SK-N-SH (cell line): ENCODE data around the gene TMEM145. TPM values are rescaled to one million over a fixed set of nuclear protein-coding genes. Genes with fewer than 3 reads are reported as not detected.

Experiments
- CTCF ChIA-PET: fragments of 300-600, 350-600 bp; formaldehyde crosslinking; extraction: SDS; loops from one replicate; lab custom pipeline; 2021; lab: Yijun Ruan, JAX
- POLR2A ChIA-PET: fragments of 350-600 bp; sonication (Branson Sonifier 250); formaldehyde crosslinking; extraction: SDS; loops from one replicate; lab custom pipeline; 2020; ENCODE audit warnings: antibody characterized with exemption, inconsistent platforms; lab: Yijun Ruan, JAX
- DNase-seq: peaks from one replicate; pipeline ENCODE4 v3.0.0; 2012
- H2AFZ ChIP-seq: fragments of 200-600 bp; sonication (generic); 2 replicates; pipeline ENCODE4 v1.8.1; 2016; ENCODE audit warnings: antibody characterized with exemption, mild to moderate bottlenecking, low read depth
- H3F3A ChIP-seq: fragments of 200-600 bp; sonication (generic); replicated peaks from 2 replicates; pipeline ENCODE3; 2016; ENCODE audit warnings: antibody characterized with exemption, mild to moderate bottlenecking; ENCODE audit not compliant: insufficient read depth
- H3K27ac ChIP-seq, 2 experiments: fragments of 200-500 bp in 1 of 2; fragments of 200-600 bp in 1 of 2; sonication (Bioruptor generic) in 1 of 2; sonication (generic), shearing (Covaris generic) in 1 of 2; 2 replicates each; pipeline versions ENCODE4 v1.5.1 to v1.6.1; 2014 to 2016; ENCODE audit warnings: low read depth in 2 of 2, inconsistent platforms in 1 of 2, low read length in 1 of 2, mild to moderate bottlenecking in 1 of 2, mixed read lengths in 1 of 2
- H3K27me3 ChIP-seq: fragments of 200-600 bp; sonication (generic), shearing (Covaris generic); 2 replicates; pipeline ENCODE4 v1.6.1; 2016; ENCODE audit warnings: mixed run types; ENCODE audit not compliant: insufficient read depth
- H3K36me3 ChIP-seq, 2 experiments: fragments of 200-500 bp in 1 of 2; fragments of 200-600 bp in 1 of 2; sonication (Bioruptor generic) in 1 of 2; sonication (generic) in 1 of 2; replicated peaks in 1 of 2; 2 replicates each; pipeline versions ENCODE3 to v1.5.1; 2014 to 2016; ENCODE audit warnings: low read length in 1 of 2, mild to moderate bottlenecking in 1 of 2; ENCODE audit not compliant: insufficient read depth in 2 of 2, control insufficient read depth in 1 of 2
- H3K4me1 ChIP-seq, 2 experiments: fragments of 200-500 bp in 1 of 2; fragments of 200-600 bp in 1 of 2; sonication (Bioruptor generic) in 1 of 2; sonication (generic), shearing (Covaris generic) in 1 of 2; 2 replicates each; pipeline versions ENCODE4 v1.5.1 to v1.6.1; 2014 to 2016; ENCODE audit warnings: low read depth in 1 of 2, low read length in 1 of 2, mixed run types in 1 of 2; ENCODE audit not compliant: insufficient read depth in 2 of 2, control insufficient read depth in 1 of 2
- H3K4me2 ChIP-seq: fragments of 200-600 bp; sonication (generic), shearing (Covaris generic); 2 replicates; pipeline ENCODE4 v1.6.1; 2017; ENCODE audit warnings: mixed run types
- H3K4me3 ChIP-seq, 2 experiments: fragments of 200-500 bp in 1 of 2; fragments of 200-600 bp in 1 of 2; sonication (Bioruptor generic) in 1 of 2; sonication (generic), shearing (Covaris generic) in 1 of 2; 2 replicates each; pipeline versions ENCODE4 v1.5.1 to v1.8.1; 2014 to 2016; ENCODE audit warnings: low read depth in 2 of 2, inconsistent platforms in 1 of 2, low read length in 1 of 2, mild to moderate bottlenecking in 1 of 2, mixed read lengths in 1 of 2, moderate library complexity in 1 of 2
- H3K79me2 ChIP-seq: fragments of 200-600 bp; sonication (generic); 2 replicates; pipeline ENCODE4 v1.8.1; 2017; ENCODE audit warnings: mild to moderate bottlenecking; ENCODE audit not compliant: insufficient read depth
- H3K9ac ChIP-seq: fragments of 200-600 bp; sonication (generic); 2 replicates; pipeline ENCODE4 v1.6.1; 2017; ENCODE audit warnings: mixed run types
- H3K9me2 ChIP-seq: fragments of 200-600 bp; sonication (generic); 2 replicates; pipeline ENCODE4 v1.6.1; 2017; ENCODE audit warnings: mixed run types
- H3K9me3 ChIP-seq: fragments of 200-600 bp; sonication (generic); 2 replicates; pipeline ENCODE4 v1.6.1; 2017; ENCODE audit warnings: mixed run types, mild to moderate bottlenecking, moderate library complexity
- H4K20me1 ChIP-seq: fragments of 200-600 bp; sonication (generic); 2 replicates; pipeline ENCODE4 v1.6.1; 2017; ENCODE audit warnings: mild to moderate bottlenecking, mixed run types; ENCODE audit not compliant: insufficient read depth
- CHD2 ChIP-seq: fragments of 150-350 bp; IDR thresholded peaks from 2 replicates; pipeline ENCODE4 v1.6.1; 2018; ENCODE audit warnings: low read length; ENCODE audit not compliant: partially characterized antibody
- ELF1 ChIP-seq: IDR thresholded peaks from 2 replicates; pipeline ENCODE4 v1.4.0; 2012
- EZH2phosphoT487 ChIP-seq: fragments of 200-600 bp; sonication (generic); IDR thresholded peaks from 2 replicates; pipeline ENCODE4 v1.6.1; 2017; ENCODE audit warnings: low read depth, mixed run types, mild to moderate bottlenecking, antibody characterized with exemption, moderate library complexity, borderline replicate concordance
- FOSL2 ChIP-seq: IDR thresholded peaks from 2 replicates; pipeline ENCODE4 v1.4.0; 2012; ENCODE audit warnings: low read depth, mild to moderate bottlenecking, moderate library complexity, borderline replicate concordance
- FOXJ3 ChIP-seq: sonication (generic); formaldehyde crosslinking; IDR thresholded peaks from 2 replicates; pipeline ENCODE4 v1.5.1; 2020; ENCODE audit warnings: mild to moderate bottlenecking, missing genetic modification reagents
- IRF3 ChIP-seq: fragments of 150-350 bp; IDR thresholded peaks from 2 replicates; pipeline ENCODE4 v1.6.1; 2016; ENCODE audit warnings: mild to moderate bottlenecking, low read depth, low read length
- NFIC ChIP-seq: IDR thresholded peaks from 2 replicates; pipeline ENCODE4 v1.4.0; 2012; ENCODE audit warnings: borderline replicate concordance
- REST ChIP-seq: IDR thresholded peaks from 2 replicates; pipeline ENCODE4 v1.6.1; 2012; ENCODE audit warnings: mild to moderate bottlenecking, low read depth, low read length, moderate library complexity
- RFX5 ChIP-seq: IDR thresholded peaks from 2 replicates; pipeline ENCODE4 v1.6.1; 2012; ENCODE audit warnings: mild to moderate bottlenecking, improper control_type of control experiment, low read length
- TAF1 ChIP-seq: IDR thresholded peaks from 2 replicates; pipeline ENCODE4 v1.6.1; 2012; ENCODE audit warnings: low read depth, mild to moderate bottlenecking, low read length, moderate library complexity, borderline replicate concordance
- TEAD4 ChIP-seq: IDR thresholded peaks from 2 replicates; pipeline ENCODE4 v1.4.0; 2012; ENCODE audit warnings: mild to moderate bottlenecking, borderline replicate concordance; ENCODE audit not compliant: insufficient read depth
- USF1 ChIP-seq: IDR thresholded peaks from 2 replicates; pipeline ENCODE4 v1.4.0; 2012; ENCODE audit warnings: low read depth, borderline replicate concordance
- WGBS: methylation state at CpG from one replicate; pipeline ENCODE4 v1.1.6; 2017; ENCODE audit warnings: low lambda C conversion rate; 5-methylcytosine and 5-hydroxymethylcytosine counted together
- polyA plus RNA-seq, 3 experiments: library from polyadenylated mRNA; depleted of rRNA; stranded (reverse); fragments of >200 nt; gene quantifications; 2 replicates each; pipeline ENCODE4 v1.2.3, GENCODE V29; 2012
- TF ChIP-seq, protein P1 (sequence below): IDR thresholded peaks from 2 replicates; pipeline ENCODE4 v1.4.0; 2012; ENCODE audit warnings: low read depth
- TF ChIP-seq, protein P2 (sequence below): IDR thresholded peaks from 2 replicates; pipeline ENCODE4 v1.4.0; 2012; ENCODE audit warnings: low read depth, borderline replicate concordance

TMEM145 gene
- polyA plus RNA-seq, 1 of the 3 experiments (the other 2 are of a cell fraction): 2.0 TPM

DNA sequence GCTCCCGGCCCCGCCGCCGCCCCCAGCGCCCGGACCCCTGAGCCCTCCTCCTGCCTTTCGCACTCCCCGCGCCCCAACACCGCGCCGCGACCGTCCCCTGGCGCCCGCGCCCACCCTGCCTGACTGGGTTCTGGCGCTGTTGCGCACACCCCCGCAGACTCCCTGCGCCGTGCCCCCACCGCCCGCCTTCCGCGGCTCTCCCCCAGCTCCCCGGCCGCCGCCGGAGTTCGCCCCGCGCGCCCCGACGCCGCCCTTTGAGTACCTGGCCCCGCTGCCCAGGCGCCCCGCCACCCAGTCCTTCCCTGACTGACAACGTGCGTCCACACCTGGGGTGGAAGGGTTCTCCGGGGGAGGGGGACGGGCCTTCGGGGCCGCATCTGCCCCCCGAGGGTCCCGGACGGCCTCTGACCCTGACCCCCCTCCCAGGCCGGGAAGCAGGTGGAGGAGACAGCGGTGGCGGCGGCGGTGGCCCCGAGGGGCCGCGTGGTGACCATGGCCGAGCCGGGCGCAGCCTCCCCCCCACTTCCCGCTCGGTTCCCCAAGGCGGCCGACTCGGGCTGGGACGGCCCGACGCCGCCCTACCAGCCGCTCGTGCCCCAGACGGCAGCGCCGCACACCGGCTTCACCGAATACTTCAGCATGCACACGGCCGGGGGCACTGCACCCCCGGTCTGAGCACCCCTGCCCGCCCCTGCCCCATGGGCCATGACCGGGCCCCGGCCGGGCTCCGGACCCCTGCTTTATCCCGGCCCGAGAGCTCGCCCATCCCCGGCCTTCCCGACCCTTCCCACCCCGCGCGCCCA is 10.9 kb downstream of the TMEM145 start (continued):
- TF ChIP-seq REST (no peak), FOSL2 (no peak)

DNA sequence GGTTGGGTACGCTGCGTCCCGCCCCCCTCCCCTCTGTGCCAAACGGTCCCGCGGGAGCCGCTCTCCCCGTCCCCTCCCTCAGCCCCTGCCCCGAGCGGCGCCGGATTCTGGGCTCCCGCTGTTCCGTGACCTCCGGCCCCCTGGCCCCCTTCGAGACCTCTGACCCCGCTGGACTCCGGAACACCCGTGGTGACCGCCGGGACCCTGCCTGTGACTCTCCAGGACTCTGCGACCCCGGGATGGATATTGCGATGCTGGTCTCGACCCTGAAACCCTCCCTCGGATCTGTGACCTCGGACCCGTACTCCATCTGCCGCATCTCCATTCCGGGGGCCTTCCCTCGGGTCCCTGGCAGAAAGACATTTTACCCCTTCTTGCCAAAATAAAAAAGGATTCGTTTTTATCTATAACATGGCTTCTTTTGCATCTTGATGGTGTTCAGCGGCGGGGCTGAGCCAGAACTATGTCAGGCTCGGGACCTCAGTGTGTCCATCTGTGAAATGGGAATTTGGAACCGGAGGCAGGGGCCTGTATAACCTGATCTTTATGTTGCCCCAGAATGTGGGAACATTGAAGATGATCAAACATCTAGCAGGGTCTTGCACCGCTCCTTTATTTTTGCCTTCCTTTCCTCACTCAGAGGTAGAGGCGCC is 11.7 kb downstream of the TMEM145 start:
- ChIA-PET POLR2A (no interaction called here), CTCF (interaction anchor here (1.6 kb wide), 1 partner anchor 28 kb away, joined by 4 read pairs; no protein-coding TSS in a partner anchor)
- H4K20me1 ChIP-seq: no peaks in the 10 kb centered on the region; the same call in 1 of the 2 replicates
- peak overlapping the region; percentile 96 for H2AFZ ChIP-seq
- no peaks in the 10 kb centered on the region for H3K36me3 ChIP-seq
- 26% methylated on average over 28 of the region's 38 CpGs for WGBS
- no peaks in the 10 kb centered on the region for H3K27me3 ChIP-seq
- no peak for DNase-seq
- H3K27ac ChIP-seq: peak overlapping the region in 1 of 2 experiments; percentile 36; a peak in 1 of 4 replicates
- H3K4me3 ChIP-seq: peak overlapping the region; percentile 14 to 99; a peak in 2 of 4 replicates
- H3K9me2 ChIP-seq: no peaks in the 10 kb centered on the region
- peak overlapping the region; percentile 68 for H3K4me2 ChIP-seq
- H3K4me1 ChIP-seq: peaks cover 8 to 16% of the 10 kb centered on the region in 2 experiments; a peak in 1 of 4 replicates
- H3K9ac ChIP-seq: no peak overlapping the region
- H3K79me2 ChIP-seq: peaks cover 36% of the 10 kb centered on the region
- H3F3A ChIP-seq: no peaks in the 10 kb centered on the region
- no peaks in the 10 kb centered on the region for H3K9me3 ChIP-seq
- TF ChIP-seq RFX5: no peak
- no peak for TF ChIP-seq ELF1
- no peak for TF ChIP-seq CHD2
- TF ChIP-seq USF1: no peak
- TF ChIP-seq, protein P1, sequence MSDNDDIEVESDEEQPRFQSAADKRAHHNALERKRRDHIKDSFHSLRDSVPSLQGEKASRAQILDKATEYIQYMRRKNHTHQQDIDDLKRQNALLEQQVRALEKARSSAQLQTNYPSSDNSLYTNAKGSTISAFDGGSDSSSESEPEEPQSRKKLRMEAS: no peak
- TF ChIP-seq REST: no peak; the same call in 1 of the 2 replicates
- no peak for TF ChIP-seq NFIC
- TF ChIP-seq FOXJ3 (CRISPR knock-in tag): no peak
- TF ChIP-seq, protein P2, sequence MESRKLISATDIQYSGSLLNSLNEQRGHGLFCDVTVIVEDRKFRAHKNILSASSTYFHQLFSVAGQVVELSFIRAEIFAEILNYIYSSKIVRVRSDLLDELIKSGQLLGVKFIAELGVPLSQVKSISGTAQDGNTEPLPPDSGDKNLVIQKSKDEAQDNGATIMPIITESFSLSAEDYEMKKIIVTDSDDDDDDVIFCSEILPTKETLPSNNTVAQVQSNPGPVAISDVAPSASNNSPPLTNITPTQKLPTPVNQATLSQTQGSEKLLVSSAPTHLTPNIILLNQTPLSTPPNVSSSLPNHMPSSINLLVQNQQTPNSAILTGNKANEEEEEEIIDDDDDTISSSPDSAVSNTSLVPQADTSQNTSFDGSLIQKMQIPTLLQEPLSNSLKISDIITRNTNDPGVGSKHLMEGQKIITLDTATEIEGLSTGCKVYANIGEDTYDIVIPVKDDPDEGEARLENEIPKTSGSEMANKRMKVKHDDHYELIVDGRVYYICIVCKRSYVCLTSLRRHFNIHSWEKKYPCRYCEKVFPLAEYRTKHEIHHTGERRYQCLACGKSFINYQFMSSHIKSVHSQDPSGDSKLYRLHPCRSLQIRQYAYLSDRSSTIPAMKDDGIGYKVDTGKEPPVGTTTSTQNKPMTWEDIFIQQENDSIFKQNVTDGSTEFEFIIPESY: no peak
- no peak for TF ChIP-seq TEAD4
- no peak for TF ChIP-seq FOSL2
- TF ChIP-seq EZH2phosphoT487: no peak
- no peak for TF ChIP-seq IRF3
- no peak for TF ChIP-seq TAF1
